22Rv1 (cell line): ENCODE measurements around the gene OR2V2.
"Not testable (repeated sequence)": the region's sequence is repeated elsewhere in the genome, so short reads cannot be mapped to it uniquely, and the experiment has no call there.

Experiments used
- H3K27ac ChIP-seq: fragments of 450-650 bp; 2 replicates; pipeline ENCODE4 v1.5.1; 2017
- CTCF ChIP-seq: fragments of 450-650 bp; IDR thresholded peaks from 2 replicates; pipeline ENCODE4 v1.5.1; 2017; ENCODE audit warnings: mild to moderate bottlenecking
- ZFX ChIP-seq: fragments of 450-650 bp; IDR thresholded peaks from 2 replicates; pipeline ENCODE4 v1.6.1; 2017; ENCODE audit warnings: antibody characterized with exemption, borderline replicate concordance

Gene OR2V2

GRCh38 chr5:181146927-181147636 lies at the start of gene OR2V2:
Gene OR2V2, plus strand, starts transcription at chr5:181147586. Its CDS starts 7,357 bp downstream, at chr5:181154943.
- H3K27ac ChIP-seq = not testable (repeated sequence)

GRCh38 chr5:181097759-181098491 lies 49.5 kb upstream of the OR2V2 start:
- not testable (repeated sequence) for H3K27ac ChIP-seq

- no peak for TF ChIP-seq ZFX
- no peak for TF ChIP-seq CTCF
- peak overlapping the region; percentile 52 for H3K27ac ChIP-seq
These were observed 48.4 kb upstream of the OR2V2 start for GRCh38 chr5:181098762-181099601.

GRCh38 chr5:181099602-181100086 lies 47.7 kb upstream of the OR2V2 start:
- peak overlapping the region; percentile 52 for H3K27ac ChIP-seq
- TF ChIP-seq CTCF (no peak), ZFX (no peak)

- TF ChIP-seq CTCF (no peak), ZFX (no peak)
- H3K27ac ChIP-seq = no peak overlapping the region
These were observed 47.1 kb upstream of the OR2V2 start for GRCh38 chr5:181100121-181100875.

GRCh38 chr5:181101030-181101641 lies 46.2 kb upstream of the OR2V2 start:
- H3K27ac ChIP-seq = not testable (repeated sequence)

GRCh38 chr5:181101930-181102674 lies 45.3 kb upstream of the OR2V2 start:
- not testable (repeated sequence) for H3K27ac ChIP-seq

- H3K27ac ChIP-seq = not testable (repeated sequence)
These were observed 43.2 kb upstream of the OR2V2 start for GRCh38 chr5:181104259-181104568.

GRCh38 chr5:181104606-181105390 lies 42.6 kb upstream of the OR2V2 start:
- not testable (repeated sequence) for H3K27ac ChIP-seq
